GM12891 (cell line): Measurements from ENCODE around the gene RTP1.

ENCODE experiments used
- DNase-seq: peaks from one replicate; pipeline ENCODE4 v3.0.0; 2011; ENCODE audit warnings: low spot score; ENCODE audit not compliant: insufficient read length
- FAIRE-seq: peaks from 2 replicates; lab custom pipeline; 2011; peaks lifted over from hg19 to GRCh38; lab: Jason Lieb, UNC
- PAX5 ChIP-seq: IDR thresholded peaks from 2 replicates; pipeline ENCODE4 v1.6.1; 2011; ENCODE audit warnings: low read length, moderate library complexity, mild to moderate bottlenecking; ENCODE audit not compliant: insufficient read depth, severe bottlenecking
- POLR2A ChIP-seq: IDR thresholded peaks from 2 replicates; pipeline ENCODE4 v1.6.1; 2011; ENCODE audit warnings: low read depth, low read length, control low read depth
- POLR2AphosphoS5 ChIP-seq: IDR thresholded peaks from 2 replicates; pipeline ENCODE4 v1.6.1; 2011; ENCODE audit warnings: low read depth, low read length, control low read depth
- POU2F2 ChIP-seq: IDR thresholded peaks from 2 replicates; pipeline ENCODE4 v1.6.1; 2011; ENCODE audit warnings: low read depth, mild to moderate bottlenecking, control low read depth, low read length, moderate library complexity
- SPI1 ChIP-seq: IDR thresholded peaks from 2 replicates; pipeline ENCODE4 v1.6.1; 2011; ENCODE audit warnings: low read depth, low read length, control low read depth
- TAF1 ChIP-seq: IDR thresholded peaks from 2 replicates; pipeline ENCODE4 v1.6.1; 2011; ENCODE audit warnings: low read depth, low read length, control low read depth

The RTP1 gene

DNA sequence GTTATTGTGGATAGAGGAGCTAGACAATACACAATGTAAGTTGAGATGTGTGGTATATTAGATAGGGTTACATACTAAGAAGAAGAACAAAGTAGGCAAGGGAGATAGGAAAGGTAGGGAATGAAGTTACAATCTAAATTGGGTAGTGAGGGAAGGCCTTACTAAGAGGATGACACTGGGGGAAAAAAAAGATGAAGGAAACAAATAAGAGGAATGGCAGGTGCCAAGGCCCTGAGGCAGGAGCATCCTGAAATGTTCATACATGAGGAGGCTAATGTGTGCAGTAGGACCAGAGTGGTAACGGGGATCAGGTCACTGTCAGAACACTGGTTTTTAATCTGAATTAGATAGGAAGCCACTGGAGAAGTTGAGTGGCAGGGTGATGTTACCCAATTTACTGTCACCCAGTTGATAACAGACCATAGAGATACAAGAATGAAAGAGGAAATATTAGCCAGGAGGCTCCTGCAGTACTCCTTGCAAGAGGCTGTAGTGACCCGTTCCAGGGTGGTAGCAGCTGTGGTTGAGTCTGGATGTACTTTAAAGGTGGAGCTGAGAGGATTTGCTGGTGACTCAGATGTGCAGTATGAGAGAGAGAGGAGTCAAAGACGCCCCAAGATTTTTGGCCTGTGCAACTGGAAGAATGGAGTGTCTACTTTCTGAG is 14.4 kb downstream of the RTP1 start:
- no peak for FAIRE-seq
- no peak for DNase-seq
- TF ChIP-seq POLR2AphosphoS5 (no peak), POLR2A (no peak), PAX5 (no peak), TAF1 (no peak)

DNA sequence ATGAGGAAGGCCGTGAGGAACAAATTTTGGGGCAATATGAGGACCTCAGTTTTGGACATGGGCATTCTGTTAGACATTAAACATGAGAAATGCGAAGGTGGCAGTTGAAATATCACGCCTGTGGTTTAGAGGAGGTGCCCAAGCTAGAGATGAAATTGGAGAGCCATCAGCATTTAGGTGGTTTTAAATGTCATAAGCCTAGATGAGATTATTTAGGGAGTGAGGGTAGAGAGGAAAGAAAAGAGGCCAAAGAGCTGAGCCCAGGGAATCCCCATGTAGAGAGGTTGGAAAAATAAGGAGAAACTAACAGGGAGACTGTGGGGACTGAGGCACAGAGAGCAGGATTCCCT is 14.9 kb downstream of the RTP1 start:
- DNase-seq (no peak), FAIRE-seq (no peak)
- TF ChIP-seq POLR2AphosphoS5 (no peak), TAF1 (no peak), POU2F2 (no peak)

DNA sequence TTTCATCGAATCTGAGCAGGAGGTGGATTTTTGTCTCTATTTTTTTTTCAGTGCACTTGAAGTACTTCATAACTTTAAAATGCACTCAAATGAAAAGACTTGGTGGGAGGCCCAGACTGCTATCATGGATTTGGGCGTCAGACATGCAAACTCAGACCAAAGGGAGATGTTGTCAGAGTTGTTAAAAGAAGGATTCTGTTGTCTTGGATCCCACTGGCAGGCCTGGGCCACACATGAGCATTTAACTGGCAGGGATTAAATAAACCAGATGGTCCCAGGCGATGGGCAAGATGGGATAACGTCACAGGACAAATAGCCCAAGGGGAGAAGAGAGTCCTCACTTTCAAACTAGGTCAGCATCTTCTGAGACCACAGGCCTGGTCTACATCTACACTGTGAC is 15.4 kb downstream of the RTP1 start:
- TF ChIP-seq POLR2A (no peak), POLR2AphosphoS5 (no peak), POU2F2 (no peak), TAF1 (no peak), SPI1 (no peak), PAX5 (no peak)
- no peak for DNase-seq
- FAIRE-seq: no peak

DNA sequence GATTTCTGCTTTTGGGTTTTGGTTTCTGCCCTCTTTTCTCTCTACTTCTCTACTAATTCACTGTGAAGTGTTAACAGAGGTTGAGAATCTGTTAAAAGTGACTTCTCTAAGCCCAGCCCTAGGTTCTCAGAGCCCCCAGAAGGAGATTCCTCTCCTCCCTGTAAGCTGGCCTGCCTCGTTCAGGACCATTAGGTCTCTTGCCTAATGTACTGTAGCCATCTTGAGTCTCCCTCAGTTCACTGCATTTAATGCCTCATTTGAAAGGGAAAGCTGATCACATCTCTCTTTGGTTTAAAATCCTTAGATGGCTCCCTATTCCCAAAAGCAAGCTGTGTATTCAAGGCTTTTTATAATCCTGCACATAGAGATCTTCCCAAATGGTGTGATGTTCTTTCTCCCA is 16.3 kb downstream of the RTP1 start:
- FAIRE-seq (no peak), DNase-seq (no peak)
- TF ChIP-seq POU2F2 (no peak), POLR2A (no peak), POLR2AphosphoS5 (no peak), PAX5 (no peak), SPI1 (no peak), TAF1 (no peak)

DNA sequence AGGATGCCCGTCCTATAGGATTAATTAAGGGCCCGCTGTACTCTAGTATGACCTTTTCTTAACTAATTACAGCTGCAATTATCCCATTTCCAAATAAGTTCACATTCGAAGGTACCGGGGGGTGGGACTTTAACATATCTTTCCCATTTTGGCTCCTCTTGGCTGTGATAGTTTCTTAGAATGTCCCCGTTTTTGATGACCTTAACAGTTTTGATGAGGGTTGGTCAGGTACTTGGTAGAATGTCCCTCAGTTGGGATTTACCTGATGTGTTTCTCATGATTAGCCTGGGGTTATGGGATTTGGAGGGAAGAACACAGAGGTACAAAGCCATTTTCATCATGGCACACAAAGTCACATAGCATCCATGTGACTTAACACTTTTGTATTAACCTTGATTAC is 18.2 kb downstream of the RTP1 start:
- DNase-seq (no peak), FAIRE-seq (no peak)
- no peak for TF ChIP-seq SPI1
- no peak for TF ChIP-seq TAF1
- TF ChIP-seq POLR2AphosphoS5: no peak
- no peak for TF ChIP-seq PAX5
- no peak for TF ChIP-seq POU2F2
- TF ChIP-seq POLR2A: no peak

DNA sequence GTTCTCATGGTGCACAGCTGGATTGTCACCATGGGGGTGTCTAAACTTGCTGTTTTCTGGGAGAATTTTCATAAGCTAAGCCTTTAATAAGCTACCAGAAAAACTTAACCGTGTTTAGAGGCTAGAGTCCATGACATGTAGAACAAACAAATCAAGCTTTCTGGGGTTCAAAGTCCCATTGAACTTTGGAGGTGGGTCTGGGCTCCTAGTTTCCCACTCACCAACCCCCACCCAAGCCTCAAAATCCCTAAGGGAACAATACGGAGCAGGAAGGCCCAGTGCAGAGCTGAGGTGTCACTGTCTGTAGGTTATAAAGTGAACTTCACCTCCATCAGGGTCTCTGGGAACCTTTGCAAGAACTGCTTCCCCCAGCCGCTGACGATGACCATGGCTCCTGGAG is 25.5 kb downstream of the RTP1 start:
- TF ChIP-seq SPI1 (no peak), PAX5 (no peak), POLR2A (no peak), POU2F2 (no peak), TAF1 (no peak), POLR2AphosphoS5 (no peak)
- FAIRE-seq (no peak), DNase-seq (no peak)

DNA sequence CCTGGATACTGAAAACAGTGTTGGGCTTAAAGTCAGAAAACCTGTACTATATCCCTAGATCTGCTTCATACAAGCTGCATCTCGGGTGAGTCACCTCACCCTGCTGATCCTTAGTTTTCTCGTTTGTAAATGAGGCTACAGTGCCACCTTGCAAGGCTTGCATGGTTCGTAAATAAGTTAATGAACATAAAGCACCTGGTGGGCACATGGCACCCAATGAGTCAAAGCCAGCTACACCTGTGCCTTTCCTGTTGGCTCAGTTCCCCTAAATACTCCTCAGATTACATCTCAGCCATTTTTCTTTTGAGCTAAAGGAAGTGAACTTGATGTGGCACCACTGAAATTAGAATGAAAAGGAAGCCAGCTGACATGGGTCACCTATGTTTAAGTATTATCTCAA is 26.5 kb downstream of the RTP1 start:
- TF ChIP-seq SPI1 (no peak), POU2F2 (no peak), POLR2AphosphoS5 (no peak), PAX5 (no peak), POLR2A (no peak), TAF1 (no peak)
- FAIRE-seq (no peak), DNase-seq (no peak)

DNA sequence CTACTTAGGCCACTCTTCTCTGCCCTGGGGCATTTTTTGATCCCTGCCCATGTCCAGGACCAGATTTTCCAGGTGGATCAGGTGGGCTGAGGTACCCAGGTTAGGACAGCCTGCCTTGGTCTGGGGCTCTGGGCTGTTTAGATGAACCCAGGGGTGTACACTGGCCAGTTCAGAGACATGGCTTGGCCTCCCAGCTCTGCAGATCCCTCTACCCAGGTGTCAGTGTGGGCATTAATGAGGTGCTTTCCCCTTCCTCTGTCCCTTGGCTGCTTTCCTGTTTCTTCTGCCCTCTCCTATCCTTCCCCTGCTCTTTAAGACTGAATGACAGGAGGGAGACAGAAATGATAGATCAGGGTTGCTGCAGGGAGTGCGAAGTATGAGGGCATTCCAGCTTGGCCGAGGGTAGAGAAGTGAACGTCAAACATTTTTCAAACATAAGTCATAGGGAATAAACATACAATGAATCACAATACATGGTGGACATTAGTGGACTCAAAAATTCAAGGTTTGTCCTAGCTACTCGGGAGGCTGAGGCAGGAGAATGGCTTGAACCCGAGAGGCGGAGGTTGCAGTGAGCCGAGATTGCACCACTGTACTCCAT is 30.5 kb downstream of the RTP1 start:
- FAIRE-seq: no peak
- DNase-seq: no peak
- TF ChIP-seq PAX5 (no peak), POLR2A (no peak), TAF1 (no peak), POU2F2 (no peak), SPI1 (no peak), POLR2AphosphoS5 (no peak)

DNA sequence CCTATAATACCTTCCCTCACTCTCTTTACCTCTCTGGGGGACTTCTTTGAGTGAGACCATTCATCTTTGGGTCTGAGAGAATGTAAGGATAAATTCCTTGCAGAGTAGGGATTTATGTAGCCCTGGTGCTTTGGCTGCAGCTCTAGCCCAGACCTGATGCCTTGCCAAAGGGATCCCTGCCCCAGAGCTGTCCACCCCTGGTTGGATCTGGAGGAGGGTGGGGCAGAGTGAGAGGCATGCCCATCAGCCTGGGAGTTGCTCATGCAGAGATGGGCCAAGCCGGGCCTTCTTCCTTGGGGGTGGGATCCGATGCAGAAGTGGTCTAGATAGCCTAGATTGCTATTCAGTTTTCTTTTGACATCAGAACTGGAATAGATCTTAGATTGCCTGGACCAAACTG is 31.5 kb downstream of the RTP1 start:
- no peak for DNase-seq
- TF ChIP-seq PAX5 (no peak), POLR2AphosphoS5 (no peak)
- no peak for FAIRE-seq

DNA sequence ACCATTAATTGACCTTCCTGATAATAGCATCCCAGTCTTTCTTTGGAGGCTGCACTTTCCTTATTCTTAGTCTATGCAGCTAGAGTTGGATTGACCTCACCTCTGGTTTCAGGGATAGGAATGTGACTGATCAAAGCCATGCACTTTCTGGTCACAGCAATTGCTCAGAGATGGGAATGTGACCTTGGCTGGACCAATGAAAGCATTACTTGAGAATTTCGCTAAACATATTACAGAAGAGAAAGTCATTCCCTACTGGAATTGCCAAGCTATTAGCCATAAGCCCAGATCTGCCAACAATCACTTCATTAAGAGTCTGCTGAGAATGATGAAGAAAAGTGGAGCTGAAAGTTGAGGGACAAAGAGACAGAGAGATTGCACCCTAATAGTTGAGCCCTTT is 32.7 kb downstream of the RTP1 start:
- FAIRE-seq: no peak
- no peak for TF ChIP-seq PAX5
- no peak for TF ChIP-seq SPI1
- TF ChIP-seq POLR2A: no peak
- TF ChIP-seq TAF1: no peak
- no peak for TF ChIP-seq POLR2AphosphoS5
- TF ChIP-seq POU2F2: no peak

More for the DNA sequence above, 32.7 kb downstream of the RTP1 start:
- no peak for DNase-seq
